Mucosa of stomach (tissue), 1 donor: Measurements from ENCODE around the gene NAA50.

ENCODE experiments used
- H3K27me3 ChIP-seq: one replicate; pipeline ENCODE4 v1.7.0; 2013; ENCODE audit warnings: mild to moderate bottlenecking, low read length; ENCODE audit not compliant: control insufficient read depth, insufficient read depth
- H3K36me3 ChIP-seq: one replicate; pipeline ENCODE4 v1.7.0; 2013; ENCODE audit warnings: low read length; ENCODE audit not compliant: control insufficient read depth, insufficient read depth
- H3K4me1 ChIP-seq: one replicate; pipeline ENCODE4 v1.7.0; 2013; ENCODE audit warnings: mild to moderate bottlenecking, low read length; ENCODE audit not compliant: control insufficient read depth, insufficient read depth
- H3K4me3 ChIP-seq: one replicate; pipeline ENCODE4 v1.7.0; 2013; ENCODE audit warnings: low read length
- H3K9ac ChIP-seq: one replicate; pipeline ENCODE4 v1.7.0; 2013; ENCODE audit warnings: mild to moderate bottlenecking, low read length, moderate library complexity
- H3K9me3 ChIP-seq: one replicate; pipeline ENCODE4 v1.7.0; 2013; ENCODE audit warnings: mild to moderate bottlenecking, low read length, moderate library complexity; ENCODE audit not compliant: control insufficient read depth
- donor health status: Pancreatic carcinoma.

The NAA50 gene

DNA sequence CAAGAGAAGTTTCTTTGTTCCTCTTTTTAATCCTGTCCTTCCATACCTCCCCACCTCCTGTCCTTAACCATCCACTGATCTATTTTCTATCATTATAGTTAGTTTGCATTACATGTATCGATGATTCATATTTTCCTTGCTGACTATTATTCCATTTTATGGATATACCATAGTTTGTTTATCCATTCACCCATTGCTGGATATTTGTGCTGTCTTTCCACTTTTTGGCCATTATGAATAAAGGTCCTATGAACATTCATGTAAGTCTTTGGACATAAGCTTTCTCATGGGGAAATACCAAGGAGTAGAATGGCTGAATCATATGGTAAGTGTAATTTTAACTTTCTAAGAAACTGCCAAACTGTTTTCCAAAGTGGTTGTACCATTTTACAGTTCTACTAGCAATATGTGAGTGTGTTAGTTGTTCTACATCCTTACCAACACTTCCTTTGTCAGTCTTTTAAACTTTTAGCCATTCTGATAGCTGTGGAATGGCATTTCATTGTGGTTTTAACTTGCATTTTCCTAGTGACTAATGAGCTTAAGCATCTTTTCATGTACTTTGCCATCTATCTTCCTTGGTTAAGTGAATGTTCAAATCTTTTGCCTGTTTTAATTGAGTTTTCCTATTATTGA is 12.5 kb upstream of the NAA50 start:
- no peak overlapping the region for H3K9ac ChIP-seq
- H3K4me1 ChIP-seq, result no peaks in the 10 kb centered on the region
- no peaks in the 10 kb centered on the region for H3K27me3 ChIP-seq
- H3K9me3 ChIP-seq, result no peaks in the 10 kb centered on the region
- H3K4me3 ChIP-seq, result no peak overlapping the region
- H3K36me3 ChIP-seq, result no peaks in the 10 kb centered on the region

- Histone ChIP-seq H3K9ac (no peak overlapping the region), H3K36me3 (no peaks in the 10 kb centered on the region), H3K4me1 (no peaks in the 10 kb centered on the region), H3K9me3 (no peaks in the 10 kb centered on the region), H3K4me3 (no peak overlapping the region), H3K27me3 (no peaks in the 10 kb centered on the region)
Observed at GRCh38 chr3:113754494-113755159, 8.6 kb upstream of the NAA50 start.

GRCh38 chr3:113753376-113753985 is 7.4 kb upstream of the NAA50 start:
- Histone ChIP-seq H3K4me3 (no peak overlapping the region), H3K9ac (no peak overlapping the region), H3K9me3 (no peaks in the 10 kb centered on the region), H3K36me3 (no peaks in the 10 kb centered on the region), H3K4me1 (no peaks in the 10 kb centered on the region), H3K27me3 (no peaks in the 10 kb centered on the region)

- H3K9me3 ChIP-seq, result no peaks in the 10 kb centered on the region
- peaks cover 6% of the 10 kb centered on the region for H3K4me1 ChIP-seq
- H3K27me3 ChIP-seq, result no peaks in the 10 kb centered on the region
- no peak overlapping the region for H3K9ac ChIP-seq
- H3K36me3 ChIP-seq, result no peaks in the 10 kb centered on the region
- no peak overlapping the region for H3K4me3 ChIP-seq
Observed at GRCh38 chr3:113751141-113751540, 5.1 kb upstream of the NAA50 start.

GRCh38 chr3:113747283-113748046 is 1.4 kb upstream of the NAA50 start:
- Histone ChIP-seq H3K9ac (peak overlapping the region; percentile 87), H3K36me3 (no peaks in the 10 kb centered on the region), H3K27me3 (no peaks in the 10 kb centered on the region), H3K9me3 (no peaks in the 10 kb centered on the region), H3K4me1 (peaks cover 16% of the 10 kb centered on the region), H3K4me3 (peak overlapping the region; percentile 90)

DNA sequence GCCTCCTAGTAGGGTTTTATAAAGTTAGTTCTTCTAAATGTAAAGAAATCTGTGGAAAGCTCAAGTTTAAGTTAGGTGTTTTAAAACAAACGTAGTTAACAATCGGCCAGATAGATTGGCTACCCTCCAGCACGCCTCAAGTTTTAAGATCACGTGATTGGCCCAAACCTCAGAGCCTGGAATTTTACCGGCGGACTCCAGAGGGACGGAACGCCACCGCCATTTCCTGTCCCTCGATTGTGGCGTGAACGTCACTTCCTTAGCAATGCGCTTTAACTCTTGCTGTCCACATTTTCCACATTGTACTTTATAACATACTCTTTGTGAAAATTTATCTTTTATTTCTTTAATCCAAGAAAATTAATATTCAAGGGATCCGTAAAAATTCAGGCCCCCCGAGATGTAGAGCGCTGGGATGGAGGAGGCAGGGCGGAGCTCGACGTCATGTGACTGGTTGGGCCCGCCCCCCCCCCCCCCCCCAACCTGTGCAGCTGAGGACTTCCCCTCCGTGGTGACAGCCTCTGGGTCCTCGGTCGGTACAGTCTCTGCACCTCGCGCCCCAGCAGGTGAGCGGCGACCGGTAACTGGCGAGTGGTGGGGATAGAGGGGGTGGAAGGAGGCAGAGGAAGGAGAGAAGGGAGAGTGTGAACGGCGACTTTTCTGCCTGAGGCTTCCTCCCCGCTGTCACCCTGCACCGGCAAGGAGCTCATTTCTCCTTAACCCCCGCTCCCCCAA is 666 bp upstream of the NAA50 start, which contains the start of gene ATP6V1A:
TSS of gene ATP6V1A (plus strand) at position 488 of the 735 bp plus-strand sequence. CDS start 31,719 bp downstream, outside the sequence.
- H3K27me3 ChIP-seq, result no peaks in the 10 kb centered on the region
- no peaks in the 10 kb centered on the region for H3K9me3 ChIP-seq
- peak within 1 kb of the TSS; percentile 99 for H3K9ac ChIP-seq
- no peaks in the 10 kb centered on the region for H3K36me3 ChIP-seq
- H3K4me1 ChIP-seq, result peaks cover 16% of the 10 kb centered on the region
- H3K4me3 ChIP-seq, result peak within 1 kb of the TSS; percentile 90

- Histone ChIP-seq H3K4me1 (peaks cover 16% of the 10 kb centered on the region), H3K9ac (peak overlapping the region; percentile 99)
Observed at GRCh38 chr3:113744941-113745755, 901 bp downstream of the NAA50 start.

GRCh38 chr3:113743006-113743630 is 2.9 kb downstream of the NAA50 start:
- Histone ChIP-seq H3K4me3 (no peak overlapping the region), H3K9me3 (no peaks in the 10 kb centered on the region), H3K27me3 (no peaks in the 10 kb centered on the region), H3K9ac (no peak overlapping the region), H3K36me3 (no peaks in the 10 kb centered on the region), H3K4me1 (peaks cover 16% of the 10 kb centered on the region)

More at GRCh38 chr3:113744941-113745755, 901 bp downstream of the NAA50 start:
- H3K9me3 ChIP-seq, result no peaks in the 10 kb centered on the region
- no peaks in the 10 kb centered on the region for H3K36me3 ChIP-seq
- H3K27me3 ChIP-seq, result no peaks in the 10 kb centered on the region
- H3K4me3 ChIP-seq, result peak overlapping the region; percentile 56

DNA sequence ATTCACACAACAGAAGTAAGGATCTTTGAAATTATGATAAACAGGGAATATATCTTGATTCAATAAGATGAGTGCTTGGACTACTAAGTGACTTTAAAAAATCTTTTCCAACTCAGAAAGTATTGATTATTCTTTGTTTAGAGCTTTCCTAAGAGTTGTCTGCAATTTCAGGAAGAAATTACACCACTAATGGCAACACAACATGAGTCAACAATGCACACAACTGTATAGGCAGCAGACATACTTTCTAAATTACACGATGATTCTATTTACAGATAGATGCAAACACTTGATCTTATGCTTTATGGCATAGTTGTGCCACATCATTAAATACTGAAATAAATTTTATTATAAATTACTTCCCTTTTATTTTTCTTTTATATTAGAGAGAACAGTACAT is 4.4 kb downstream of the NAA50 start:
- Histone ChIP-seq H3K36me3 (no peaks in the 10 kb centered on the region), H3K4me1 (peaks cover 13% of the 10 kb centered on the region), H3K9ac (no peak overlapping the region), H3K4me3 (no peak overlapping the region), H3K27me3 (no peaks in the 10 kb centered on the region), H3K9me3 (no peaks in the 10 kb centered on the region)

DNA sequence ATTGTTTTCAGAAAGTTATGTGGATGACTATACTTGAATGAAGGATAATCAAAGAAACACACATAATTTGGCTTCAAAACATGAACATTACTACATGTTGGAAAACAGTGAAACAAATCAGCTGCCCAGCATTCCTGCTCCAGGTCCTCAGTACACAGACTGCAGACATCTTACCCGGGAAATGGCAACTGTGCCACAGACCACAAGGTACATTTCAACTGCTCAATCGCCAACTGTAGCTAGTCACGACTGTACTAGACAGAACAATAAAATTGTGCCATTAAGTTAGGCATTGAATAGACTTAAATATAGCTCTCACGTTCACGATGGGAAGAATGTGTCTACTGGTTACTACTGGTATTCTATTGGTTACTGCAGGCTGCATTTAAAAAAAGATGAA is 5.0 kb downstream of the NAA50 start:
- Histone ChIP-seq H3K4me1 (peaks cover 16% of the 10 kb centered on the region), H3K9ac (no peak overlapping the region), H3K4me3 (no peak overlapping the region), H3K27me3 (no peaks in the 10 kb centered on the region), H3K36me3 (no peaks in the 10 kb centered on the region), H3K9me3 (no peaks in the 10 kb centered on the region)
